ENCODE measurements around the gene SPG11. TPM values are rescaled to one million over a fixed set of nuclear protein-coding genes. Genes with fewer than 3 reads are reported as not detected.
"Not testable (repeated sequence)": the region's sequence is repeated elsewhere in the genome, so short reads cannot be mapped to it uniquely, and the experiment has no call there.

Gene SPG11
- polyA plus RNA-seq, 3 donors: 70.0 to 105 (median 80.9) TPM

GRCh38 chr15:44566155-44566540 is 97.3 kb downstream of the SPG11 start:
- no peak for DNase-seq

- DNase-seq: no peak
Measured at GRCh38 chr15:44565387-44566154, 97.9 kb downstream of the SPG11 start.

GRCh38 chr15:44560926-44561325 is 102.5 kb downstream of the SPG11 start:
- DNase-seq: not testable (repeated sequence)

GRCh38 chr15:44554934-44555723 is 108.3 kb downstream of the SPG11 start:
- no peak for DNase-seq

- DNase-seq: no peak
Measured at GRCh38 chr15:44550734-44551133, 112.7 kb downstream of the SPG11 start.

- peak; percentile 11 for DNase-seq
Measured at GRCh38 chr15:44550256-44550655, 113.2 kb downstream of the SPG11 start.

- not testable (repeated sequence) for DNase-seq
Measured at GRCh38 chr15:44549152-44549551, 114.3 kb downstream of the SPG11 start.

- DNase-seq: no peak
Measured at GRCh38 chr15:44545913-44546802, 117.3 kb downstream of the SPG11 start.

GRCh38 chr15:44544745-44545144 is 118.7 kb downstream of the SPG11 start:
- not testable (repeated sequence) for DNase-seq

GRCh38 chr15:44542596-44542995 is 120.9 kb downstream of the SPG11 start:
- no peak for DNase-seq

GRCh38 chr15:44541282-44541958 is 122.0 kb downstream of the SPG11 start:
- DNase-seq: no peak

GRCh38 chr15:44537735-44538240 is 125.7 kb downstream of the SPG11 start:
- DNase-seq: no peak

GRCh38 chr15:44536962-44537734 is 126.3 kb downstream of the SPG11 start, which contains the start of gene EIF3J:
EIF3J (plus strand) TSS chr15:44537147; CDS start chr15:44537195, 48 bp downstream.
- DNase-seq: peak; percentile 95

GRCh38 chr15:44536302-44536961 is 127.0 kb downstream of the SPG11 start:
- peak; percentile 84 for DNase-seq

GRCh38 chr15:44535523-44536301 is 127.8 kb downstream of the SPG11 start:
- peak; percentile 54 for DNase-seq

GRCh38 chr15:44535092-44535491 is 128.4 kb downstream of the SPG11 start:
- no peak for DNase-seq

GRCh38 chr15:44532689-44533088 is 130.8 kb downstream of the SPG11 start:
- DNase-seq: no peak

GRCh38 chr15:44532275-44532674 is 131.2 kb downstream of the SPG11 start:
- not testable (repeated sequence) for DNase-seq

GRCh38 chr15:44530653-44531052 is 132.8 kb downstream of the SPG11 start:
- DNase-seq: no peak
